Measurements from ENCODE around the gene AFDN. TPM values are rescaled to one million over a fixed set of nuclear protein-coding genes. Genes with fewer than 3 reads are reported as not detected.

Gene AFDN
- total RNA-seq, 1 experiment from 2014 or later, result 182 TPM

GRCh38 chr6:167946007-167946406 lies 119.3 kb downstream of the AFDN start:
- Mint-ChIP-seq H3K4me3 (no peak overlapping the region), H3K36me3 (peaks cover 64% of the 10 kb centered on the region), H3K4me1 (no peaks in the 10 kb centered on the region), H3K27me3 (ENCODE audit: low read depth) (no peaks in the 10 kb centered on the region), H3K9me3 (no peaks in the 10 kb centered on the region), H3K27ac (no peak overlapping the region)
- ATAC-seq (no peak), DNase-seq (ENCODE audit: low spot score) (no peak)
- TF ChIP-seq ZBTB43 (CRISPR knock-in tag; IDR thresholded peaks at IDR 0.05), result no peak
- no peak for TF ChIP-seq CREB1 (CRISPR knock-in tag; IDR thresholded peaks at IDR 0.05)
- TF ChIP-seq TP53 (CRISPR knock-in tag; IDR thresholded peaks at IDR 0.05), result no peak
- no peak for TF ChIP-seq NR1H2 (CRISPR knock-in tag; IDR thresholded peaks at IDR 0.05)
- no peak for TF ChIP-seq CTCF (IDR thresholded peaks at IDR 0.05)
- TF ChIP-seq, protein P1, sequence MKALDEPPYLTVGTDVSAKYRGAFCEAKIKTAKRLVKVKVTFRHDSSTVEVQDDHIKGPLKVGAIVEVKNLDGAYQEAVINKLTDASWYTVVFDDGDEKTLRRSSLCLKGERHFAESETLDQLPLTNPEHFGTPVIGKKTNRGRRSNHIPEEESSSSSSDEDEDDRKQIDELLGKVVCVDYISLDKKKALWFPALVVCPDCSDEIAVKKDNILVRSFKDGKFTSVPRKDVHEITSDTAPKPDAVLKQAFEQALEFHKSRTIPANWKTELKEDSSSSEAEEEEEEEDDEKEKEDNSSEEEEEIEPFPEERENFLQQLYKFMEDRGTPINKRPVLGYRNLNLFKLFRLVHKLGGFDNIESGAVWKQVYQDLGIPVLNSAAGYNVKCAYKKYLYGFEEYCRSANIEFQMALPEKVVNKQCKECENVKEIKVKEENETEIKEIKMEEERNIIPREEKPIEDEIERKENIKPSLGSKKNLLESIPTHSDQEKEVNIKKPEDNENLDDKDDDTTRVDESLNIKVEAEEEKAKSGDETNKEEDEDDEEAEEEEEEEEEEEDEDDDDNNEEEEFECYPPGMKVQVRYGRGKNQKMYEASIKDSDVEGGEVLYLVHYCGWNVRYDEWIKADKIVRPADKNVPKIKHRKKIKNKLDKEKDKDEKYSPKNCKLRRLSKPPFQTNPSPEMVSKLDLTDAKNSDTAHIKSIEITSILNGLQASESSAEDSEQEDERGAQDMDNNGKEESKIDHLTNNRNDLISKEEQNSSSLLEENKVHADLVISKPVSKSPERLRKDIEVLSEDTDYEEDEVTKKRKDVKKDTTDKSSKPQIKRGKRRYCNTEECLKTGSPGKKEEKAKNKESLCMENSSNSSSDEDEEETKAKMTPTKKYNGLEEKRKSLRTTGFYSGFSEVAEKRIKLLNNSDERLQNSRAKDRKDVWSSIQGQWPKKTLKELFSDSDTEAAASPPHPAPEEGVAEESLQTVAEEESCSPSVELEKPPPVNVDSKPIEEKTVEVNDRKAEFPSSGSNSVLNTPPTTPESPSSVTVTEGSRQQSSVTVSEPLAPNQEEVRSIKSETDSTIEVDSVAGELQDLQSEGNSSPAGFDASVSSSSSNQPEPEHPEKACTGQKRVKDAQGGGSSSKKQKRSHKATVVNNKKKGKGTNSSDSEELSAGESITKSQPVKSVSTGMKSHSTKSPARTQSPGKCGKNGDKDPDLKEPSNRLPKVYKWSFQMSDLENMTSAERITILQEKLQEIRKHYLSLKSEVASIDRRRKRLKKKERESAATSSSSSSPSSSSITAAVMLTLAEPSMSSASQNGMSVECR (CRISPR knock-in tag; IDR thresholded peaks at IDR 0.05; ENCODE audit: borderline replicate concordance), result no peak
- no peak for TF ChIP-seq JUN (CRISPR knock-in tag; IDR thresholded peaks at IDR 0.05)
- TF ChIP-seq PREB (CRISPR knock-in tag; IDR thresholded peaks at IDR 0.05; ENCODE audit: borderline replicate concordance), result no peak
- TF ChIP-seq GTF2I (CRISPR knock-in tag; conservative IDR thresholded peaks at IDR 0.05), result no peak
- TF ChIP-seq ERG (CRISPR knock-in tag; IDR thresholded peaks at IDR 0.05), result no peak
- TF ChIP-seq IRF2 (CRISPR knock-in tag; IDR thresholded peaks at IDR 0.05; ENCODE audit: borderline replicate concordance, low read depth), result no peak
- no peak for TF ChIP-seq TEAD1 (CRISPR knock-in tag; IDR thresholded peaks at IDR 0.05)
- TF ChIP-seq ZNF425 (CRISPR knock-in tag; conservative IDR thresholded peaks at IDR 0.05), result no peak
- TF ChIP-seq ZMAT4 (CRISPR knock-in tag; IDR thresholded peaks at IDR 0.05), result no peak
- TF ChIP-seq E2F5 (CRISPR knock-in tag; IDR thresholded peaks at IDR 0.05), result no peak
- TF ChIP-seq, protein P2, sequence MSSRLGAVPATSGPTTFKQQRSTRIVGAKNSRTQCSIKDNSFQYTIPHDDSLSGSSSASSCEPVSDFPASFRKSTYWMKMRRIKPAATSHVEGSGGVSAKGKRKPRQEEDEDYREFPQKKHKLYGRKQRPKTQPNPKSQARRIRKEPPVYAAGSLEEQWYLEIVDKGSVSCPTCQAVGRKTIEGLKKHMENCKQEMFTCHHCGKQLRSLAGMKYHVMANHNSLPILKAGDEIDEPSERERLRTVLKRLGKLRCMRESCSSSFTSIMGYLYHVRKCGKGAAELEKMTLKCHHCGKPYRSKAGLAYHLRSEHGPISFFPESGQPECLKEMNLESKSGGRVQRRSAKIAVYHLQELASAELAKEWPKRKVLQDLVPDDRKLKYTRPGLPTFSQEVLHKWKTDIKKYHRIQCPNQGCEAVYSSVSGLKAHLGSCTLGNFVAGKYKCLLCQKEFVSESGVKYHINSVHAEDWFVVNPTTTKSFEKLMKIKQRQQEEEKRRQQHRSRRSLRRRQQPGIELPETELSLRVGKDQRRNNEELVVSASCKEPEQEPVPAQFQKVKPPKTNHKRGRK (CRISPR knock-in tag; IDR thresholded peaks at IDR 0.05; ENCODE audit: borderline replicate concordance), result no peak
- CTCF ChIA-PET, result interaction anchor here (0.8 to 1.1 kb wide), 2 partner anchors 21 to 817 kb away, joined by 3 read pairs; no protein-coding TSS in a partner anchor
- POLR2A ChIA-PET, result no interaction called here
